ENCODE results near the gene MTRR.

The MTRR gene

GRCh38 chr5:7868773-7869473 lies at the start of gene MTRR, which contains the start of gene FASTKD3:
Gene MTRR, plus strand, starts transcription at chr5:7869148. Its CDS starts 1,647 bp downstream, at chr5:7870795.
Gene FASTKD3, minus strand, starts transcription at chr5:7869031. Its CDS starts 948 bp downstream, at chr5:7868083.
- peak; percentile 81 for DNase-seq (ENCODE audit: low read depth)

DNA sequence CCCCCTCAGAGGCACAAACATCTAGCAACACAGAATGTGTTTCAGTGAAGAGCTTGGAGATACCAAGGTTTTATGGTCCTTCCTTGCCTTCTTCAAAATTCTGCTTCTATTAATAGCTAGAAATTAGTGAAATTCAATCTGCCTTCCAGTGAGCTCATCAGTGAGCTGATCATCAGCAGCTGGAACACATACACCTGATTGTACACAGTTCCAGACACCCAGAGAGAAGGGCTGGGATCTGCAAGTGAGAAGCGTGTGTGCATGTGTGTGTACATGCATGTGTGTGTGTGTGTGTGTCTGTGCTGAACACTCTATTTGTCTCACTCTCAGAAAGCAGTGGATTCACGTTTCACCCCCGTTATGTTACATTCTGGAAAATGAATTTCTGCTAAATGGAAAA lies 46.5 kb upstream of the MTRR start:
- DNase-seq (ENCODE audit: low read depth), result no peak

DNA sequence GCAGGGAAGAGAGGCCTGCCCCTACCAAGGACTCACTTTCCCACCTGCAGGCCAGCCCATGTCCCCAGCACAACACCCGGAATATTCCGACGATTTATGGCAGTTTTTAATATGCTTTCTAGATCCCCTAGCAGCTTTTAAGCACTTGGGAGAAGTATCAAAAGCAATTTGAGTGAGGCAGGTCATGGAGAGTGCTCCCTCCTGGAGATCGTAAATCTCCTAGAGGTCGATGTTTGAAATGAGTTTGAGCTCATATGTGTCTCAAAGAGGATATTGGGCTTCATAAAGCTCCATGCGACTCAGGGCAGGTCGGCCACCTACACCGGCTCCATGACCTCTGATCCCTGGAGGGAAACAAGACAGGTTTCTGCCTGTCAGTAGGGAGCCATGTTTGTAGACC lies 45.4 kb upstream of the MTRR start:
- DNase-seq (ENCODE audit: low read depth), result no peak

DNA sequence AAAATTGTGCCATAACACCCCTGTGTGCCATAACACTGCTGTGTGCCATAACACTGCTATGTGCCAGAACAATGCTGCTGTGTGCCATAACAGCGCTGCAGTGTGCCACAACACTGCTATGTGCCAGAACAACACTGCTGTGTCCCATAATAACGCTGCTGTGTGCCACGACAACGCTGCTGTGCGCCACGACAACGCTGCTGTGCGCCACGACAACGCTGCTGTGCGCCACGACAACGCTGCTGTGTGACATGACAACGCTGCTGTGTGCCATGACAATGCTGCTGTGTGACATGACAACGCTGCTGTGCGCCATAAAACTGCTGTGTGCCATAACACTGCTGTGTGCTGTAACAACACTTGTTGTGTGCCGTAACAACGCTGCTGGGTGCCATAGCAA lies 44.0 kb upstream of the MTRR start:
- DNase-seq (ENCODE audit: low read depth), result no peak

DNA sequence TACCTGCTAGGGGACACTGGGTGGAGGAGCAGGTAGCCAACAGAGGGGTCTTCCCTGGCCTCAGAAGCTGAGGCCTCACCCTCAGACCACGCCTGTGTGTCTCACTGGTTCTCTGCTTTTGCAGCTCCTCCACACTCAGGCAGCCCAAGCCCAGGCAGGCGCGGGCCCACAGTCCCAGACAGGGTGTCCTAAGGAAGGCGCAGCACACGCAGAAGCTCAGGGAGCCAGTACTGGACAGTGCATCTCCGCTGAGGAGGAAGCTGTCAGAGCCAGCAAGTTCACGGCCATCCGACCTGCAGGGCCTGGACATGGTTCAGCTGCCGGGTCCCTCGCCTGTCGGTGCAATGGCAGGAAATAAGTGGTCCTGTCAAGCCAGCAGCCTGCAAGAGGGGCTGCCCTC lies 43.3 kb upstream of the MTRR start:
- no peak for DNase-seq (ENCODE audit: low read depth)

- no peak for DNase-seq (ENCODE audit: low read depth)
Observed at GRCh38 chr5:7827610-7828009, 41.3 kb upstream of the MTRR start.

DNA sequence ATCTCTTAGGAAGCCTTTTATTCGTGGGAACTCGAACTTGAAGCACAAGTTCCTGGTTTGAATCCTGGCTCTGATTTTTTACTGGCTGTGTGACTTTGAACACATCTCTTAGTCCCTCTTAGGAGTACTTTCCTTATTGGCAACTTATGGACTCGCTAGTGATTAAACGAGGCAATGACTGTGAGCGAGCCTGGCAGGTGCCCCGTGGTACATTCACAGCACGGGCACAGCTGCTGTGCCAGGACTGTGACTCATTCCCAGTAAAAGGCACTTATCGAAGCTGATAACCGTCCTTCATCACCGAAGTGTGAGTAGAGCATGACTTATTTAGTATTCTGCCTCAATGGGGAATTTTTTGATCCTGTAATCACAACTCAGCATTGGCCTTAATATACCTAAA lies 40.7 kb upstream of the MTRR start:
- no peak for DNase-seq (ENCODE audit: low read depth)

GRCh38 chr5:7834982-7835381 lies 34.0 kb upstream of the MTRR start:
- no peak for DNase-seq (ENCODE audit: low read depth)

DNA sequence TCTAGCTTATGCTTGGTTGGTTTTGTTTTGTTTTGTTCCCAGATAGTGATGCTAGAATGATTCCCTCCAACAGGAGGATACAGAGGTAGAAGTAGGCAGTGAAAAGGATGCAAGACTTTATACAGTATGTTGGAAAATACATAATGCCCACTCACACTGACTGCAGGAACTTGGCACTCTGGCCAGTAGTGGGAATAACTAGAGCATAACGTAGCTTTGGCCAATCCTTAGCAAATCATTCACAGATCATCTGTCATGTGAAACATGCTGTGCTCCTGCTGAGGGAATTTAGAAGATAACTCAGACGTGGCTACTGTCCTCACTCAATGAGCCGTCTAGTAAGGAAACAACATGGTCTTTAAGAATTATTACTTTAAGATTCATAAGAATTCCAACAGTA lies 31.5 kb upstream of the MTRR start:
- no peak for DNase-seq (ENCODE audit: low read depth)

- no peak for DNase-seq (ENCODE audit: low read depth)
Observed at GRCh38 chr5:7842531-7842930, 26.4 kb upstream of the MTRR start.

- DNase-seq (ENCODE audit: low read depth), result no peak
Observed at GRCh38 chr5:7844901-7845300, 24.0 kb upstream of the MTRR start.

DNA sequence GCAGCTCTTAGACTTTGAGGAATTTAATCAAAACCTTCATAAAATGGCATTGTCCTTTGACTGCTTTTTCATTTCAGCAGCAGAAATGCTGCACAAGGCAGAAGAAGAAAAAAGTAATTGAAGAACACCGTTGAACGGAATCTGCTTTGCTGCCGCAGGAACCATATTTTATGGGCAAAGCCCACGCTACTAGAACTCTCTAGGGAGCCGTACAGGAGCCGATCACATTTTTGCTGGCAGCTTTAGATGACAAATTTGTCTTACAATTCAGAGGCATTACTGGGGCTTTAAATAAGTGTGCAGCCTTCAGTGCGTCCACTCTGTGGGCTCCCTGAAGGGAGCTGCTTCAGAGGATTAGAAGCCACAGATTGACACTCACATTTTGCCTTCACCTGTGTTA lies 23.4 kb upstream of the MTRR start:
- DNase-seq (ENCODE audit: low read depth), result no peak

GRCh38 chr5:7846327-7846726 lies 22.6 kb upstream of the MTRR start:
- no peak for DNase-seq (ENCODE audit: low read depth)

DNA sequence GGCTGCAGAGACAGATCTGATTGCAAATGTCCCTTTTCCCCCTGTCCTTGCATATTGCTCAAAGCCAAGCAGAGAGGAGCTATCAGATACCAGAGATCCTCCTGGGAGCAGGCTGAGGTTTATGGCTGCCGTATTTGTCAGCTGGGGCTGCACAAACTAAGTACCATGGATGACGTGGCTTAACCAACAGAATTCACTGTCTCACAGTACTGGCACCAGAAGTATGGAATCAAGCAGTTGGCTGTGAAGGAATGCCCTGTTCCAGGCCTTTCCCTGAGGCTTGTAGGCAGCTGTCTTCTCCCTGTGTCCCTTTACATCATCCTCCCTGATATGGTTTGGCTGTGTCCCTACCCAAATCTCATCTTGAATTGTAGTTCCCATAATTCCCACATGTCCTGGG lies 20.7 kb upstream of the MTRR start:
- no peak for DNase-seq (ENCODE audit: low read depth)

DNA sequence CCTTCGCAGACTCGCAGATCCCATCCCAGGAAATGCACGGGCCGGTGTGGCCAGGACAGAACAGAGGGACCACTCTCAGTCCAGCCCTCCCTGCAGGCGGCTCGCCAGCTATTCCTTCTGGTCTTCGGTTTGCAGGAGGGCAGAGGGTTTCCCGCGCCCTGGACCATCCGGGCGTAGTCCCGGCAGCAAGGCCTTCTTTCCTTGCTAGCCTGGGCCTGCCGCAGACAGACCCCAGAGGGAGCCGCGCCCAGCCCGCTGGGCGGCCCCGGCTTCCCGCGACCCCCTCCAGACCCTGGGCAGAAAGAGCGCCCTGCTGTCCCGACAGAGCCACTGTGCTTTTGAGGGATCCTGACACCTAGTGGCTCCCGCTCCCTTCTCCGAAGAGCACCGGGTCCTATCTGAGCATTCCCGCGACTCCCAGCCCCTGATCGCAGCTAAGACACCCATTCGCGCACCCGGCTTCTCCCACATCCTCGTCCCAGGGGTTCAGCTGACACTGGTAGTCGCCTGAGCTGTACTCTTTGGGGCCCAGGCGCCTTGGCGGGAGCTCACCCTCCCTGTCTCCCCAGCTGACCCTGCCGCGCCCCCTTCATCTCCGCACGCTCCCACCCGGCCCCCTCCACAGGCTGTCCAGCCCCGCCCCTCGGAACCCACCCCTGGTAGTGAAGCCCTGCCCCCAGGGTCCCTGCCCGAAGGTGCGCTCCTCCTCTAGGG lies 19.1 kb upstream of the MTRR start:
- DNase-seq (ENCODE audit: low read depth), result no peak

DNA sequence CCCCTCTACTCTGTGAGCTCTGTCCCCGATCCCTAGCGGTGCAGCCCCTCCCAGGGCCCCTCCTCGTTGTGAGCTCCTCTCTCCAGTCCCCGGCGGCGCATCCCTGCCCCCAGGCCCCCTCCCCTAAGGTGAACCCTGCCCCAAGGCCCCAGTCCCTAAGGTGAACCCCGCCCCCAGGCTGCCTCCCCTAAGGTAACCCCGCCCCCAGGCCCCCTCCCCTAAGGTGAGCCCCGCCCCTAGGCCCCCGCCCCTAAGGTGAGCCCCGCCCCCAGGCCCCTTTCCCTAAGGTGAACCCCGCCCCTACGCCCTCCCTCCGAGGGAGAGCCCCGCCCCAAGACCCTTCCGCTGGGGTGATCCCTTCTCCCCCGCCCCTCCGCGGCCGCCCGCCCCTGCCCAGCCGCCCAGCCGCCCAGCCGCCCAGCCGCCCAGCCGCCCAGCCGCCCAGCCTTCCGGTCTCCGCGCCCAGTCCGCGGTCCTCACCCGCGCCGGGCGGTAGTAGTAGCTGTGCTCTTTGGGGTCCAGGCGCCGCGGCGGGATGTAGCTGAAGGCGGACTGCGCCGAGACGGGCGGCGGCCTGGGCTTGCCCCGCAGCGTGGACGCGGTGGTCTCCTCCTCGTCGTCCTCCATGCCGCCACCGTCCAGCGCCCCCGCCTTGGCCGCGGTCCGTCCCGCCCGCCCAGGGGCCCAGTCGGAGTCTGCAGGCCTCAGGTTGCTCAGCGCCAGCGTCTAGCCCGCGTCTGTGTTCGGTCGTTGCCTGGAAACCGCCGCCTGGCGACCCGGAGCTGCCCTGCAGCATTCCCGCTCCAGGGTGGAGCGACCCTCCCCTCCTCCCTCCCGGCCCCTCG lies 18.3 kb upstream of the MTRR start, which contains the start of gene CFAP90:
Gene CFAP90, minus strand, starts transcription at position 739 of the 845 bp plus-strand sequence. Its CDS starts 112 bp downstream, at position 627.
- no peak for DNase-seq (ENCODE audit: low read depth)

- DNase-seq (ENCODE audit: low read depth), result no peak
Observed at GRCh38 chr5:7851240-7851592, 17.7 kb upstream of the MTRR start.

DNA sequence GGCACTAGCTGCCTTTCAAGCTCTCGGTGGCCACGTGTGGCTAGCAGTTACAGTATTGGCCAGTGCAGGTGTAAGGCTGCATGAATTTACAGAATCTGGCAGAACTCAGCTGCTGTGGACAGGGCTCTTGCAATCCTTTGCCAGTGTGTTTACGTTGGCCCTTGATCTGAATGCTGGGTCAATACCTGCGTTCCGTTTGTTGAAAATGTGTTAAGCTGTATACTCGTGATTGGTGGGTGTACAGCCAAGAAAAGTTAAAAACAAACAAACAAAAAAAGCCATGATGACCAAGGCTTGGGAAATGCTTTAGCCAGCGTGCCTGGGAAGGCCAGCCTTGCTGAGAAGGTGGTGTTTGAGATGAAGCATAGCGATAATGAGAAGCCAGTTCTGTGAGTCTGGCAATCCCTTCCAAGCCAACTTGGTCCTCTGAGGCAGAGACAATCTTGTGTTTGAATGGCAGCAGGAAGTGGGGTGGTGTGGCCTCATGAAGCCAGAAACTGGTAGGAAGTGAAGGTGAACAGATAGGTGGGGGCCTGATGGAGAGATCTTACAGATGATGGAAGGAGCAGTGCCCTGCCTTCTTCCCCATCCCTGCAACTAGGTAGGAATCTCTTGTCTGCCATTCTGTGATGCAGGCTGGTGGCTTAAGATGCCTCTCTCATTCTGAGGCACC lies 17.2 kb upstream of the MTRR start:
- no peak for DNase-seq (ENCODE audit: low read depth)

GRCh38 chr5:7852542-7852941 lies 16.4 kb upstream of the MTRR start:
- no peak for DNase-seq (ENCODE audit: low read depth)

DNA sequence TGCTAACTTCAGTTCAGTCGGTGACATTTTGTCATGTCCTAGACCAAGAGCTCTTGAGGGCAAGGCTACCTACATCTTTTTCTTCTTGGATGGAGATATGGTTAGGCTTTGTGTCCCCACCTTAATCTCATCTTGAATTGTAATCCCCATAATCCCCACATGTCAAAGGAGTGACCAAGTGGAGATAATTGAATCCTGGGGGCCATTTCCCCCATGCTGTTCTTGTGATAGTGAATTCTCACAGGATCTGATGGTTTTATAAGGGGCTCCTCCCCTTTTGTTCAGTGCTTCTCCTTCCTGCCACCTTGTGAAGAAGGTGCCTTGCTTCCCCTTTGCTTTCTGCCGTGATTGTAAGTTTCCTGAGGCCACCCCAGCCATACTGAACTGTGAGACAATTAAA lies 16.0 kb upstream of the MTRR start:
- no peak for DNase-seq (ENCODE audit: low read depth)

GRCh38 chr5:7855611-7856010 lies 13.3 kb upstream of the MTRR start:
- no peak for DNase-seq (ENCODE audit: low read depth)

DNA sequence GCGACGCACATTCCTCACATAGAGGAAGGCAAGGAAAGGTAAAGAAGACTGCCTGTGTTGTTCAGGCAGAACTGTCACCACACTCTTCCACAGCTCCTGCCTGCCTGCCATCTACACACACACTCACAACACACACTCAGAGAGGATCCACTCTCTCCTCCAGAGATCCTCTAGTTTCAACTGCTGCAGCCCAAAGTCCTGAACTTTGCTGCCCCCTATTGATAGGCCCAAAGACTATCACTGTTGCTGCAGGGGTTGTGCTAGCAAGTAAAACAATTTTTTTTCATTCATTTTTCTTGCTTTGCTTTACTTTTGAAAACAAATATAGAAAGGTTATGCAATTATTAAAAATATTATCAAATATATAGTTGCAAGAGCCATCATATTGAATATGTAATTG lies 12.1 kb upstream of the MTRR start:
- no peak for DNase-seq (ENCODE audit: low read depth)

Data from stimulated activated CD8-positive, alpha-beta memory T cell treated with anti-CD3 and anti-CD28 coated beads, Interleukin-15, amount 100 ng/mL, for 1 hour (primary cell).